GM18873 (cell line): ENCODE data around the gene CRYBG2.
"Not testable (repeated sequence)": the region's sequence is repeated elsewhere in the genome, so short reads cannot be mapped to it uniquely, and the experiment has no call there.

Experiments
- ATAC-seq: cut with Tn5 transposase; IDR thresholded peaks from one replicate; pipeline ENCODE4 v1.9.1; 2021; ENCODE audit warnings: mild to moderate bottlenecking, moderate library complexity, moderate number of reproducible peaks; ENCODE audit not compliant: unreplicated experiment, low FRiP score

Gene CRYBG2

DNA sequence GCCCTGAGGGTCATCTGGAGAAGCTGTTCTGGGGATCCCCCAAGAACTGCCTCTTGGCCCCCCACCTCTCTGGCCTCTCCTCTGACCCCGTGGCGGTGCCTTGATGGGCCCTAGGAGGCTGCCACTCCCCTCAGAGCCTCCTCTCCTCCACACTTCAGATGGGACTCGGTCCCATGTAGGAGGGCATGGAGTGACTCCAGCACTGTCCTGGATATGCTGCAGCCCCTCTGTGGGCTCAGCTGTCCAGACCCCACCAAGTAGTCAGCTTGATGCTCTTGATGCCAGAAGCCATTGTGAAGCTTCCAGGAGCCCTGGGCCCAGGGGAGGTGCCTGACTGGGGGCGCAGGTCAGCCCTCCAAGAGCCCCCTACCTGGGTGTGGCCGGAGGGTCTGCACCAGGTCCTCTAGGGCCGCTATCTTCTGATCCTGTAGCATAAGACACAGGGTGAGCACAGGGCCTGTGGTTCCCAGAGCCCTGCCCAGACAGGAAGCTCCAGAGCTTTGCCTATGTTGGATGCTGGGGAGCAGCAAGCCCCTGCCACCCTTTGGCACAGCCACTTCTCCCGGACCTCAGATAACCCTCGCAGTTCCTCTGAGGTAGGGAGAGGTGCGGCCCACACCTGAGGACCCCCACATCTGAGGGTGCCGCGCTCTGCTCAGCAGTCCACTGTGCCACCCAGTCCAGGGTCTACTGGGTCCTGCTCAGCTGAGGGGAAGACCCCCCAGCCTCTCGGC lies 56.7 kb downstream of the CRYBG2 start:
- ATAC-seq, result no peak

DNA sequence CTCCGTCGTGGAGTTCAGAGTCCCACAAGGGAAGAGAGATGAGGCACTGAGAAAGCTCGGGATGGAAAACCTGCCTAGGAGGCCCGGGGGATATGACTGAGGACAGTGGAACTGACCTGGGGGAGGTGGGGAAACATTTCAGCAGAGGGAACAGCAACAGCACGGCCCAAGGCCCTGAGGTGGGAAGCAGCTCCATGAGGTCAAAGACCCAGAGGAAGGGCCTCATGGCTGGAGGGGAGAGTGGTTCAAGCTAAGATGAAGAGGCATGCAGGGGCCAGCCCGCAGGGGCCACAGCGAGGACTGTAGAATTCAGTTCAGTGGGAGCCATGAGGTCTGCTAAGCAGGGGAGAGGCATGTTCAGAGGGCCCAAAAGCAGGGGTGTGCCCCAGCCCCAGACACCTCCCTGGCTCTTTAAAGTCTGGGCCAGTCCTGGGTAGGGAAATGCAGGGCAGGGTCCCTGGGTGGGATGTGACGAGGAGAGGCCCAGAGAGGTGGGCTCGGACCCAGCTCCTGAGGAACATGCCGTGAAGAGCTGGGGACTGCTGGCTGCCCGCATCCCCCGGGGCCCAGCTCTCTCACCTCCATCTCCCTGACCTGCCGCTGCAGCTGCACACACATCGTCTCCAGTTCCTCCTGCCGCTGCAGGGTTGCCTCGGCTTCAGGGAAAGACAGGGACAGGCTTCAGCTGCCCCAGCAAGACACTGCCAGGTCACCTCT lies 57.4 kb downstream of the CRYBG2 start:
- no peak for ATAC-seq

DNA sequence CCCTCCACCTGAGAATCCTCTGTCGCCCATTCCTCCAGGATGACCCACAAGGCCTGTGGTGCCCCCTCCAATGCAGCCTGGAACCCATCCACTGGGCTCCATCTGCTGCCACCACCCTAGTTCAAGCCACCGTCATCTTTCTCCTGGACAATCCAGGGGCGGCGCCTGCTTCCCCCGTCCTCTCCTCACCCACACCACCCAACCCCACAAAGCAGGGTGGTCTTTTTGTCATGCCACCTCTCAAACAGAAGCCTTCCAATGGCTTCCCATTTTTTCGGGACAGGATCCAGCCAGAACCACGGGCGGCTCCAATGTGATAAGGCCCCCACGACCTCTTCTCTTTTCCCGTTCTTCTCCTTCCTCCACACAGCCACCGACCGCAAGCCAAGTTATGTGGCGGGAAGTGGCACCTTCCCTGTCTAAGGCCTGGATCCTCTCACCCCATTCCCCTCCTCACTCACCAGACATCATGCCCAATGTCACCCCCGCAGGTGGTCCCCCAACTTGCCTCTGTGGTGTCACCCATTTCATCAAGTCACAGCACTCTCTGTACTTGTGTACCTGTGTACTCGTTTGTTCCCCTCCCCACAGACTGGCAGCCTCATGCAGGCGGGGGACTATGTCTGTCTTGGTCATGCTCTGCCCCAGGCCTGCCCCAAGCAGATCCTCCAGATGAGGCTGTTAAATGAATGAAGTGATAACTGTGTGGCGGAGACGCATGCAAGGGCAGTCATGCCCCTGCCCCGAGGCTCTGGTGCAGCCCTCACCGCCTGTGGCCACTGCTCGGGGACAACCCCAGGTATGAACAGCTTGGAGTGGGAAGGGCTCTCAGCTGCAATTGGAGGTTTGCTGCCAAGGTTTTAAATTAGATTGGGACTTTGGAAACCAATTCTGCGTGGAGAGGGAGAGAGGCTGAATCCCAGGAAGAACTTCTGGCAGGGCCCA lies 58.5 kb downstream of the CRYBG2 start:
- no peak for ATAC-seq

DNA sequence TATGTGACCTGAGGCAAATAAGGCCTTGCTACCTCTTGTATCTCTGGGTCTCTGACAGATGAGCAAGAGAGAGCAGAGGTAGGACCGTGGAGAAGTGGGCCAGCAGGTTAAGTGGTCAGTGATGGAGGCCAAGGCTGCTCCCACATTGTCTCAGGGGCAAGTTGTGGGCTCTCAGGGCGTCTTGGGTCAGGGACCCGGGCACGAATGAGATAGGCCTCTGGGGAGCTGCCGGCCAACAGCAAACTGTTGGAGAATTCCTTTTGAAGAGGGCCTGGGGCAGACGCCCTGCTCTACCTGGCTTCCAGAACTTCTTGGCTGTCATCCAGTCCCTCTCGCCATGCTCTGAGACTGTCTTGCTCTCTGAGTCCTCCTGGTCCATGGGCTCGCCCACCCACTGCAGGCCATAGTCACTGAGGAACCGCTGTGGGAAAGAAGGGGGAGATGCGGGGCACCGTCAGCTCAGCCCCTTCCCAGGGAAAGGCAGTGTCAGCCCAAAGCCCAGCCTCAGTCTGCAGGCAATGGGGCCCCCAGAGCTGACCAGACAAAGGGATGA lies 59.9 kb downstream of the CRYBG2 start:
- no peak for ATAC-seq

DNA sequence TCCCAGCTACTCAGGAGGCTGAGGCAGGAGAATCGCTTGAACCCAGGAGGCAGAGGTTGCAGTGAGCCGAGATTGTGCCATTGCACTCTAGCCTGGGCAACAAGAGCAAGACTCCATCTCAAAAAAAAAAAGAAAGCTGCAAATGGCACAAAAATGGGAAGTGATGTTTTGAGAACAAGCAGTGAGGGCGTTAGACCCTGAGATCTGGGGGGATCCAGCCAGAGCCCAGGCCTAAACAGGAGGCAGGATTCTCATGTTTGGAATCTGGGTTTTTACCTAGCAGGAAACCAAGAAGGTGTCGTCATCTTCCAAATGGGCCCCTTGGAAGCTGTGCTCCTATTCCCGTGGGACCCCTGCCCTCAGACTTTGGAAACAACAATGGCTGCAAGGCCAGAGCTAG lies 61.2 kb downstream of the CRYBG2 start:
- not testable (repeated sequence) for ATAC-seq

DNA sequence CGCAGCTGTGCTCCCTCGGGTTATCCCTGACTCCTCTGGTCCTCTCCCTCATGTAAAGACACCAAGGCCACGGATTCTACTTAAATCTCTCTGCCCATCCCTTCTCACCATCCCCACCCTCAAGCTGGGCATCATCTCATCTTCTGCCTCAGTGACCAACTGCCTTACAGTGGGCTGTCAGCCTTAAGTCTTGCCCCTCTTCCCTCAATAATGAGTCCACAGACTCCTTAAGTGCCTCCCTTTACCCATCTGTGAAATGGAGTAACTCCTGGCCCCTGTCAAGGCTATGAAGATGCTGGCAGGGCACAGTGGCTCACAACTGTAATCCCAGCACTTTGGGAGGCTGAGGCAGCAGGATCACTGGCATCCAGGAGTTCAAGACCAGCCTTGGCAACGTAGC lies 62.0 kb downstream of the CRYBG2 start:
- no peak for ATAC-seq

DNA sequence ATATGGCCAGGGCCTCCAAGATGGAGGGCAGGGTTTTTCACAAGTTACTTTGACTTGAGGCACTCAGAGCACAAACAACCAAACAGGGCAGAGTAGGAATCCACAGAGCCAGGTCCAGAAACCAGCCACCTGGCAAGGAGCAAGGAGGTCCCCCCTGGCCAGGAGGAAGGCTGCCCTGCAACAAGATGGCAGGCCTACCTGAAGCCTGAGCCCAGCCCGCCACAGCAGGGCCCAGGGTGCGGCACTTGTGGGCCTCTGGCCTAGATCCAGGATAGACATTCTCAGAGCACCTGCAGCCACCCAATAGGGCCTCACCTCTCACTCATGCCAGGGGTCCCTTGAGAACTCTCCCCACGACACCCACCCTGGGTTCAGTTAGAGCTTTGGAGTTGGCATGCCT lies 62.5 kb downstream of the CRYBG2 start:
- ATAC-seq, result no peak

DNA sequence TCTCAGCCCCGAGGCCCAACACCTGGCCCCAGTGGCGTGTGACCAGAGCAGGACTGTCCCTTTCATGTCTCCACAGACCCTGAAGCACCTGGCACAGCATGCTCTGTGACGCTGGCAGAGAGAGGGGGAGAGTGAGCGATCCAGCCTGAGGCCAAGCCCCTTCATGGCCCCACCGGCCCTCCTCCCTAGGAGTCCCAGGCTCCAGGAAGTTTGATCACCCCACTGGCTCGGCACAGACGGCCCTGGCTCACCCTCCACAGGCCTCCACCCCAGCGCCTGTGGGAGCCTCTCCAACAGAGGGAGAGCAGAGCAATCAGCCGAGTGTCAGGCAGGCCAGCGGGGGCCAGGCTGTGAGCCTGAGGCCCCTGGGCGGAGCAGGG lies 63.1 kb downstream of the CRYBG2 start:
- ATAC-seq, result no peak

DNA sequence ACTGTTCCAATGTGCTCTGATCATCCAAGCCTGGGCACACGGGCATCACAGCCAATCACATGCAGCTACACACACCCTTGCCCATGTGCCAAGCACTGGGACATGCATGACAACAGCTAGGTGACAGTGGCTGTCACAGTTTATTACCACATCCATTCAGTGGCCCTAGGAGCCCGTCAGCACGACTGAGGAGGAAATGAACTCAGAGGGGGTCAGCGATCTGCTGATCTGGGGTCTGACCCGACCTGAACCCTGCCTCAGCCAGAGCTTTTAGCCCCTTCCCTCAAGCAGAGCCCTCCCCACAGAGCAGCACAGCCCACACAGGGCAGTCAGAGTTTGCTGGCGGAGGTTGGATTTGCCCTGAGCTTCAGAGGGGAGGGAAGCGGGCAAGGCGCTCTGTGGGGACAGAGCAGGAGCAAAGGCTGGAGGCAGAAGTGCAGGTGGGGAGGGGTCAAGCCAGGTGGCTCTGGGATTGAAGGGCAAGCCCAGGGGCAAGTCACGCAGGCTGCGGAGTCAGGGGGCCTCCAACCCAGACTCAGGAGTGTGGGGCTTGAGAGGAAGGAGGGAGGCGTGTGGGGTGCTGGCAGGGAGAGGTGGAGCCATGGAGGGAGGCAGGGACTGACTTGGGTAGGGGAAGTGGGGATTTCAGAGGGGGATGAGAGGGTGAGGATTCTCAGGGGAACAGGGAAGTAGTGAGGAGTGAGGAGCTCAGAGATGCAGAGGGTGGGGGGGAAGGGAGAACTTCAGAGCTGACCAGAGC lies 63.6 kb downstream of the CRYBG2 start:
- no peak for ATAC-seq

DNA sequence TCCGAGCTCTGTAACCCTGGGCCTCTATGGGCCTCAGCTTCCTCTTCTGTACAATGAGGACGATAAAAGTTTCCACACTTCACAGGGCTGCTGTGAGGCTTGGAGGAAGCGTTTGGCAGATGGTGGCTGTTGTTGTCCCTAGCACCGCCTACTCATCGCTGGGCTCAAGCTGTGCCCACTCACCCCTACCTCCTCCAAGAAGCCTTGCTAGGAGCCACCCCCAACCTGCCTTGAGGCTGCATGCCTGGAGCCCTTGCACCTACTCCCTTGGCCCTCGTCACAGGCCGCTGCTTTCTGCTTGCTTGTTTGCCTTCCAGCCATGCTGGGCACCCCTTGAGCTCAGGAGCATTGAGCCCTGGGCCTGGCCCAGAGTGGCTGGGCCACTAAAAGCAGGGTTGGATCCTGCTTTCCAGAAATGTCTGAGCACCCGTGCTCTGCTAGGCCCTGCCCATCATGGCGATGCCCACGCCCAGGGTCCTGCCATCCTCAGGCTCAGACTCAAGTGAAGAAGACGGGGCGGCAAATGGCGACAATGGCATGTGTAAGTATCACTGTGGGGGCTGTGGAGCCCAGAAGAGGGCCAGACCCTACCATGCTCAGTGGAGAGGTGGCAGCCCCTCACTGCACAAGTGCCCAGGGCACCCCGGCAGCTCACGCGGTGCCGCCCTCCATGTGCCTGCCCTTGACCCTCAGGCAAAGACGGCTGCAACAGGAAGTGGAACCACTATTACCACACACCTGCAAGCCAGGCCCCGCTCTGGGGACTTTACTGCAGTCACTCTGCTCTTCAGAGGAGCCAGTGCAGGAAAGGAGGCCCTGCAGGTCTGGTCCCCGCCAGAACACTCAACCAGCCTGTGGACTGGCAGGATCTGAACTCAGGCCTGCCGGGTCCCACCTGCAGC lies 64.5 kb downstream of the CRYBG2 start:
- ATAC-seq, result no peak

DNA sequence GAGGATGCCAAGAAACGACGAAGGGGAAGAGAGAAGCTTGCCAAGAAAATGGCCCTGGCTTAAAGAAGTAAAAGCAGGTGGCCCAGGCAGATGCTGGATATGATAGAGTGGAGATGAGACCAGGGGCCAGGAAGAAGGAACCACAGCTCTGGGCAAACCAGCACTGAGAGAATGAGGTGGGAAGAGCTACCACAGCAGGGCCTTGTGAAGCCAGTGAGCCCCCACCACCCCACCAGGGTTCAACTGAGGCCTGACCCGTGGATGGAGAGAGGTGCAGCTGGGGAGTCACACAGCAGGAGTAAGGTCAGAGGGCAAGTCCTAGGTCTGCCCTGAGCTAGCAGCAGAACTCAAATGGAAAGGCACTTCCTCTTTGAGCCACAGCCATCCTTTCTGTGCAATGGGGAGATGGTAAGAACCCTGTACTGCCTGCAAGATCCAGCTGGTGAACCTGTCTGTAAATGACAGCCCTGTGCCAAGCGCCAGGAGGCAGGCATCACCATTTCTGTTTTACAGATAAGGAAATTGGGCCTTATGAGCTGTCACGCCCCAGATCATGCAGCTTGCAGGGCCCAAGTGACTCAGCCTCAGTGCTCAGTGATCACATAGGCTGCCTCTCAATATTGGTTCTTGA lies 65.5 kb downstream of the CRYBG2 start:
- no peak for ATAC-seq

DNA sequence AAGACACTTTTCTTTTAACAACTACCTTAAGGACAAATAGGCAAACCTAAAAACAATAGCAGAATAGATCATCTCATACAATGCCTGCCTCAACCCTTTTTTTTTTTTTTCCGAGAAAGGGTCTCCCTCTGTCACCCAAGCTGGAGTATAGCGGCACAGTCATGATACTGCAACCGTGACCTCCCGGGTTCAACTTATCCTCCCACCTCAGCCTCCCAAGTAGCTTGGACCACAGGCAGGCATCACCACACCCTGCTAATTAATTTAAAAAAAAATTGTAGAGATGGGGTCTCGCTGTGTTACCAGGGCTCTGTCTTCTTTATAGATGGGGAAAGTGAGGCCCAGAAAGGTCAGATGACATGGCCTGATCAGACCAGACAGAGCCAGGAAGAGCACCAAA lies 66.1 kb downstream of the CRYBG2 start:
- ATAC-seq, result no peak

DNA sequence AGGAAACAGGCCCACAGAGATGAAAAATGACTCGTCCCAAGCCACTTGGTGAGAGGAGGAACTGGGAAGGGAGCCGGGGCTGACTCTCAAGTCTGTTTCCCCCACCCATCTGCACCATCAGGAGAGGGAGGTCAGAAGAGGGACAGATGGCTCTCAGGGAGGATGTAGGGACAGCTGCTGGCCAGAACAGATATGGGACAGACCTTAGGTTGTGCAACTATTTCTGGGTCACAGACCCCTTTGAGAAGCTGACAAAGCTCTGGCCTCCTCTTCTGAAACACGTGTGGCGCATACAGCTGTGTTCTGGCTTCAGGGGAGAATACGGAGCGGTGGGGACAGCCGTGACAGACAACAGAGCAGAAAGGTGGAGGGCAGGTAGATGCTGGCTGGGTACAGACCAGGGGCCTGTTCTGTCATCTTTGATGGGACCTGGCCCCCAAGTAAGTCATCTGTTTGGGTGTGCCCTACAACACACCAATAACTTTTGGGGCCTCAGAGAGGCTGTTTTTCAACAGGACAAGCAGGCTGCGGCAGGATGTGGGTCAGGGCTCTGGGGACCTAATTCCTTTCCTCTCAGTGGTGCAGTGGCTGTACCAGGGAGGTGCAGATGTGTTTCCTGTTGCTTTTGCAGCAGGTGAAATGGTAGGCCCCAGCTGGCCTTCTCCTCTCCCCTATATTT lies 66.8 kb downstream of the CRYBG2 start:
- ATAC-seq, result no peak

DNA sequence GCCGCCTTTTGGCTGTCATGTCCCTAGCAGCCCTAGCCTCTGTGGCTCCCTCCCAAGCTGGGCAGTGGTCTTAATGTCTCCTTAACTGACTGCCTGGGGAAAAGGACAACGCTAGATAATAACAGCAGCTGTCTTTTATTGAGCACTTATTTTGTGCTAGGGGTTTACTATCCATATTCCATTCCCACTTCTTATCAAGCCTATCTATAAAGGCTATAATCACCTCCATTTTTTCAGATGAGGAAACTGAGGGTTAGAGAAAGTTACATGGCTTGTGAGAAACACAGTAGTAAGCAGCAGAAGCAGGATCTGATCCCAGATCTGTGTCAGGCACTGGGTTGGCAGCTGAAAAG lies 67.9 kb downstream of the CRYBG2 start:
- no peak for ATAC-seq

DNA sequence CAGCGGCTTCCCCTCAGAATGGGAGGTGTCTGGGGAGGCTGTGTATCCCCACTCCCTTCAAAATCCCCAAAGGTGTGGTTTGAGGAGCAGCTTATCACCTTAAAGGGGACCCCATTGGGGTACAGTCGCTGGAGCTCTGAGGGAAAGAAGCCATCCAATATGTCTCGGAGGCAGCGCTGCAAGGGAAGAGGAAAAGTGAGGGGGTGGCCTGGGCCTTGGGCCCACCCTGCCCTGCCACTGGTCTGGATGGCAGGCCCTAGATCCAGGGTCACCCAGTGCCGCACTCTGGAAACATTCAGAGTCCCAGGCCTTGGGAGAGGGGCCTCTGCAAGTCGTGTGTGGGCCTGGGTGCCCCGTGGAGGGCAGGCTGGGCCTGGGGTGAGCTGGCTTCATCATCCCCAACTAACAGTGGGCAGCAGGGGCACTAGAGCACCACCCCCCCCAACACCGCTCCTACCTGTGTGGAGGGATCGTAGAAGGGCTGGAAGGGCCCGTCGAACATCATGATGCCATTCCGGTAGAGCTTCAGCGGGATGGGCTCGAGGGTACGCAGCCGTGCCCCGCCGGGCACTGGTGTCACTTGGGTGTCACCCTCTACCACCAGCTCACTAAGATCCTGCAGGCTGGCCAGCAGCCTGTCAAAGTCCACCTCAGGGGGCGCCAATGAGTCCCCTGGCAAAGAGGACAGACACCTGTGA lies 68.4 kb downstream of the CRYBG2 start:
- no peak for ATAC-seq

DNA sequence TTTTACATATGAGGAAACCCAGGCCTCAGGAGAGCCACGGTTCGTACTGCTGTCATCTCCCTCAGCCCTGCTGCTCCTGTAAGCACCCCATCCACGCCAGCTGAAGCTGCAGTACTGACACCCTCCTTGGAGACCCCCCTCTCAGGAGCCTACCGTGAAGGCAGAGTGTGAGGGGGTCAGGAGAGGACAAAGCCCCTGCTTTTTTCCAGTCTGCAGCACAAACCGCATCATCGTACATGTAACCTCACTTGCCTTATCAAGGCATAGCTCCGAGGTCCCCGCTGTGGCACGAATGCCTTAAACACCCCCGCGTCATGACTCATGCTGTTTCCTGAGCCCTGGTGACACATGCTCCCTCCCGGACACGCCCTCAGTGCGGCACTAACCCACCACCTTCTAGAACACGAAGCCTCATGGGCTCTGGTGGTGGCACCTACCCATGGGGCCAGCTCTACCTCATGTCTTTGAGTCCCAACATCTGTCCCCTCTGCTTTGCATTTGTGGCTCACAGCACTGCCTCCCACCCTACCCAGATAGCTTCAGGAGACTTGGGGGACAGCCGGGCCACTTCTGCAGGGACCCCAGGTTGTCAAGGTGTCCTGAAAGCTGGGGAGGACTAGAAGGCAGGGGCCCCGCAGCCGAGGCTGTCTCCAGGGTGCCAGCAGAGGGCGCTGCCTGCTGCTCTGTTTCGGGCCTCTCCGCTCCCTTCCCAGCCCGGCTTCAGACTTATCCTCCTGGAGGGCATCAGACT lies 69.2 kb downstream of the CRYBG2 start:
- no peak for ATAC-seq
